ENCODE measurements around the gene COMMD7. TPM values are rescaled to one million over a fixed set of nuclear protein-coding genes. Genes with fewer than 3 reads are reported as not detected.
A peak's percentile ranks its signal among the peaks of the same experiment; 100 is the strongest.

Gene COMMD7
- total and polyA plus RNA-seq, 9 of the 15 experiments (the other 6 are each of a cell fraction or from before 2014, with no cell fraction given) = 11.9 to 69.1 (median 34.7) TPM

GRCh38 chr20:32681175-32682084 is 61.8 kb downstream of the COMMD7 start (continued):
- TF ChIP-seq HOXB6 (CRISPR knock-in tag; IDR thresholded peaks at IDR 0.05; ENCODE audit: borderline replicate concordance) (no peak), CCNT2 (IDR thresholded peaks at IDR 0.05; ENCODE audit: borderline replicate concordance, extremely low read depth, insufficient read length, low read depth, low read length) (peak; percentile 82), RUNX1 (IDR thresholded peaks at IDR 0.05; ENCODE audit: low read depth) (no peak), HDAC8 (tag; IDR thresholded peaks at IDR 0.05) (no peak), PCBP1 (IDR thresholded peaks at IDR 0.05; ENCODE audit: low read depth, low read length, poor library complexity, severe bottlenecking) (no peak), PHTF2 (CRISPR knock-in tag; IDR thresholded peaks at IDR 0.05) (no peak), POLR2B (IDR thresholded peaks at IDR 0.05; ENCODE audit: low read depth, partially characterized antibody) (no peak), ZNF449 (CRISPR knock-in tag; IDR thresholded peaks at IDR 0.05) (no peak), YBX1 (IDR thresholded peaks at IDR 0.05) (no peak), ZNF639 (CRISPR knock-in tag; conservative IDR thresholded peaks at IDR 0.05 in 1 of 2, IDR thresholded peaks at IDR 0.05 in 1 of 2) (peak in 1 of 2 experiments; percentile 31; a peak in 1 of 4 replicates), POLR2A (conservative IDR thresholded peaks at IDR 0.05) (peak; percentile 70), ARHGAP35 (IDR thresholded peaks at IDR 0.05; ENCODE audit: partially characterized antibody) (no peak)
- TF ChIP-seq, protein P1, sequence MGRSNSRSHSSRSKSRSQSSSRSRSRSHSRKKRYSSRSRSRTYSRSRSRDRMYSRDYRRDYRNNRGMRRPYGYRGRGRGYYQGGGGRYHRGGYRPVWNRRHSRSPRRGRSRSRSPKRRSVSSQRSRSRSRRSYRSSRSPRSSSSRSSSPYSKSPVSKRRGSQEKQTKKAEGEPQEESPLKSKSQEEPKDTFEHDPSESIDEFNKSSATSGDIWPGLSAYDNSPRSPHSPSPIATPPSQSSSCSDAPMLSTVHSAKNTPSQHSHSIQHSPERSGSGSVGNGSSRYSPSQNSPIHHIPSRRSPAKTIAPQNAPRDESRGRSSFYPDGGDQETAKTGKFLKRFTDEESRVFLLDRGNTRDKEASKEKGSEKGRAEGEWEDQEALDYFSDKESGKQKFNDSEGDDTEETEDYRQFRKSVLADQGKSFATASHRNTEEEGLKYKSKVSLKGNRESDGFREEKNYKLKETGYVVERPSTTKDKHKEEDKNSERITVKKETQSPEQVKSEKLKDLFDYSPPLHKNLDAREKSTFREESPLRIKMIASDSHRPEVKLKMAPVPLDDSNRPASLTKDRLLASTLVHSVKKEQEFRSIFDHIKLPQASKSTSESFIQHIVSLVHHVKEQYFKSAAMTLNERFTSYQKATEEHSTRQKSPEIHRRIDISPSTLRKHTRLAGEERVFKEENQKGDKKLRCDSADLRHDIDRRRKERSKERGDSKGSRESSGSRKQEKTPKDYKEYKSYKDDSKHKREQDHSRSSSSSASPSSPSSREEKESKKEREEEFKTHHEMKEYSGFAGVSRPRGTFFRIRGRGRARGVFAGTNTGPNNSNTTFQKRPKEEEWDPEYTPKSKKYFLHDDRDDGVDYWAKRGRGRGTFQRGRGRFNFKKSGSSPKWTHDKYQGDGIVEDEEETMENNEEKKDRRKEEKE (IDR thresholded peaks at IDR 0.05; ENCODE audit: borderline replicate concordance in 1 of 2, control insufficient read depth in 1 of 2, low read depth in 2 of 2, low read length in 1 of 2) = peak in 1 of 2 experiments; percentile 68; a peak in 1 of 4 replicates
